ENCODE measurements around the gene KRTAP4-8.
"Not testable (repeated sequence)": the region's sequence is repeated elsewhere in the genome, so short reads cannot be mapped to it uniquely, and the experiment has no call there.

The KRTAP4-8 gene

DNA sequence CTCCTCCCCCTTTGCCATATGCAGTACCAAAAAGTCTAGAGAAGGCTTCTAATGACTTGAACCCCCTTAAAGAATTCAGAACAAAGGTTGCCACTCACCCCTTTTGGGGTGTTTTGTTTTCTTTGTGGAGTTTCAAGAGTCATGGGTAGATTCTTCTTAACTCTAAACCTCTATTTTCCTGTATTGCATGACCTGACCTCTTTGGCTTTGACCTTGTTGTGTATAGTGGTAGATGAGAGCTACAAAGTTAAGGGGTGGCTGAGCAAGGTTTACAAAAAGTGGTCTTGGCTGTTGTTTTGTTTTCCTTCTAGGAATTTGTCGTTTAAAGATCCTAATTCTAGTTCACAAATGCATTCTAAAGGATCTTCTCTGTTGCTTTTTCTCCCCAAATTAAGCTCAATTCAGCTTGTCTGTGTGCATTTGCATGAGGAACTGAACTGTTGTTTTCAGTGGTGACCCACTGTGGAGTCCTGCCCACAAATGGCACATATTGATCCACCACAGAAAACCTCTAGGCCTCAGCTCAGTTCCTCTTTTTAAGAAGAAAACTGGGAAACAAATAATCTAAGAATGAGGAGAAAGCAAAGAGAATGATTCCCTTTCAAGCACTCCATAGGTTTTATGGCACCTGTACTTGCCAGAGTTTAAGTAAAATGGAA, 10.9 kb upstream of the KRTAP4-8 start:
- not testable (repeated sequence) for DNase-seq

DNA sequence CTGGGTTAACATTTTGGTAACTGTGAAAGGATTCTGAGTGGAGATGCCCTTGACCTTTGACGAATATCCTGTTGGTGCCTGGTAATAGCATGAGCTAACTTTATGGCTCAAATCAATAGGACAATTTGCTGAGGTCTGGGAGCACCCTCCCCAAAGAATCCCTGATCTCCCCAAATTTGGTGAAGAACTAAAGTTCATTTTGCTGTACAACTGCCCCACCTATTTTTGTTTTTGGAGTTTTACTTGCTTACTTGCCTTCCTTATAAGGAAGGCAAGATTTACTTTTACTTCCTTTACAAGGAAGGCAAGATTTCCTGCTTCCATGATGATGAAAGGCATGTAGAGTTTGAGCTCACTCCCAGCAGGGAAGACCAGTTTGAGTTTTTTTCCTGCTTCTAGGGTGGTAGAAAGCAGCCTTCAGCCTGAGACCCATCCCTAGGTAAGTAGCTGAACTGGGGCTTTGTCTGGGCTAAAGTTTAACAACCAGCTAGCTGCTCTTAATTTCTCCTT, 10.1 kb upstream of the KRTAP4-8 start:
- DNase-seq, result no peak

GRCh38 chr17:41105347-41105746, 7.4 kb upstream of the KRTAP4-8 start, which contains the start of gene KRTAP4-9:
KRTAP4-9 (plus strand) TSS chr17:41105389; CDS start chr17:41105389, 0 bp downstream.
- not testable (repeated sequence) for DNase-seq

DNA sequence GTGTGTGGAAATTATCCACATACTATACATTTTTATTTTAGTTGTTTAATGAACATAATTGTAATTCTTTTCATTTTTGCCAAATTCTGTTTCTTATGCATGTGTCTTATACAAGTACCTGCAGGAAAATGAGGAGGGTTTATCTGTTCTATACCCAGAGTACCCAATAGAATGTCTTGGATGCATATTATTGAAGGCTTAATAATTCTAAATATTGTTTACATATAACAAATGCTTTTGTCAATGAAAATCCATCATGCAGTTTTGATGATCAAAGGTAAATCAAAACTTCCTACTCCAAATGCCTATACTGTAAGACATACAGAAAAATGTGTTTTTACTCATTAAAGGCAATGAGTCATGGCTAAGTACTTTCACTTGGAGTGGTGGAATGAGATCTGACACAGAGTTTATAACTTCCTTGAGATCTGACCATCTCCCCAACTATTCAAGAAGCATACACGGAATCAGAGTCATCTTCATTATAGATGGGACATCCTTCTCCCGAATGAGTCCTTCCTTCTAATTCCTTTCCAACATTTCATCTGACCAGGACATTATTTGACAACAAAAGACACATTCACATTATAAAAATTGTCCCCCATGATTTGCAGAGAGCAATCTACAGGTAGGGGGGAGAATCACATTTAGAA, 6.6 kb upstream of the KRTAP4-8 start:
- not testable (repeated sequence) for DNase-seq

DNA sequence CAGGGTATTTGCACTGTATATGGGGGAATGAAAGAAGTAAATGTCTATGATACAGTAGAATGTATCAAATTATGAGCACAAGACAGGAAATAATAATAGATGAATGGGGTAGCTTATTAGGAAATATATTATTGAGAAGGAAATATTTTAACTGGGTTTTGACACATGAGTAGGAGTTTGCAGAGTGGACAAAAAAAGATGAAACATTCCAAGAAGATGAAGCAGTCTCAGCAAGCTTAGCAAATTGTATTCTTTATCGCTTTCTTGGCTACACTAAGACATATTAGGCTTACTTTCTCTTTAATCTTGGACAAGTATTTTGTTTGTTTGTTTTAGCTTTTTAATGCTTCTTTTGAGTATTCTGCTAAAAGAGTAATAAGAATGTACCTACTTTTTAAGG, 6.0 kb upstream of the KRTAP4-8 start:
- no peak for DNase-seq

DNA sequence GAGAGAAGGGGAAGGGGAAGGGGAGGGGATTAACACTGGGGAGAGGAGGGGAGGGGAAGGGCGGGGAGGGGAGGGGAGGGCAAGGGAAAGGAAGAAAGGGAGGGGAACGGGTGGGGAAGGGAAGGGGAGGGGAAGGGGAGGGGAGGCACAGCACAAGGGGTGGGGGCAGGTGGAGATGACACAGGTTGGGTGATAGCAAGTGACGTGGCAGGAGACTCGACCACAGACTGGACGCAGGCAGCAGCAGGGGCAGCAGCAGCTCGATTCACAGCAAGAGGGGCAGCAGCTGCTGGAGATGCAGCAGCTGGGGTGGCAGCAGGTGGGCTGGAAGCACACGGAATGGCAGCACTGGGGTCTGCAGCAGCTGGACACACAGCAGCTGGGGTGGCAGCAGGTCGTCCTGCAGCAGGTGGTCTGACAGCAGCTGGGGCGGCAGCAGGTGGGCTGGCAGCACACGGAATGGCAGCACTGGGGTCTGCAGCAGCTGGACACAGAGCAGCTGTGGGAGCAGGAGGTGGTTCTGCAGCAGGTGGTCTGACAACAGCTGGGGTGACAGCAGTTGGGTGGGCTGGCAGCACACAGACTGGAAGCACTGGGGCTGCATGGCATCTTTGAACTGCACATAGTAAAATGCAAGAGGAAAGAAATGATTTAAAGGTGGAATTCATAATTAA, 3.8 kb upstream of the KRTAP4-8 start, which contains the start of gene KRTAP4-16:
KRTAP4-16 (minus strand) TSS at position 624 of the 674 bp plus-strand sequence; CDS start at position 624, 0 bp downstream.
- DNase-seq, result no peak

DNA sequence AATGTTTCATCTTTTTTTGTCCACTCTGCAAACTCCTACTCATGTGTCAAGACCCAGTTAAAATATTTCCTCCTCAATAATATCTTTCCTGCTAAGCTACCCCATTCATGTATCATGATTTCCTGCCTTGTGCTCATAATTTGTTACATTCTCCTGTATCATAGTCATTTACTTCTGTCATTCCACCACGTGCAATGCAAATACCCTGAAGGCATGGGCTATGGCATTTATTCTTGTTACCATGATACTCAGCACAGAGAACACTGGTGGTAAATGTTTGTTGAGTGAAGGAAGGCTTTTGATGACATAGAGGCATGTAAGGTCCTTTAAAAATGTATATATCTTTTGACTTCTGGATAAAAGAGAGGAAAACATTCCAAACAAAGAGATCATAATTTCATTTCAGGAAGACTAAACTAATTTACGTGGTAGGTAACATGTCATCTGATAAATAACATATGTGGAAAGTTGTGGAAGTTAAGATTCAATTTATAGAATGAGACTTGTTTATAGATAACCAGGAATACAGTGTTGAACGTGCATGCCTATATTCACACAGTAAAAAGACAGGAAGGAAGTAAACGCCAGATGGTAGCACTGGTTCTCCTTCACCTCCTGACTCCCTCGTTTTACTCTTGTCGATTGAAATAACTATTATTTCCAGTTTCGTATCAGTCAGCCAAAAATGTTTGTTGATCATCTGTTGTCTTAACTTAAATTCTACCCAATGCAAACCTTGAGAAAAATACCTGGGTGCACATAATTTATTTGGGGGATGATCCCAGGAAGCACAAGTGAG, 1.9 kb upstream of the KRTAP4-8 start:
- DNase-seq, result not testable (repeated sequence)

DNA sequence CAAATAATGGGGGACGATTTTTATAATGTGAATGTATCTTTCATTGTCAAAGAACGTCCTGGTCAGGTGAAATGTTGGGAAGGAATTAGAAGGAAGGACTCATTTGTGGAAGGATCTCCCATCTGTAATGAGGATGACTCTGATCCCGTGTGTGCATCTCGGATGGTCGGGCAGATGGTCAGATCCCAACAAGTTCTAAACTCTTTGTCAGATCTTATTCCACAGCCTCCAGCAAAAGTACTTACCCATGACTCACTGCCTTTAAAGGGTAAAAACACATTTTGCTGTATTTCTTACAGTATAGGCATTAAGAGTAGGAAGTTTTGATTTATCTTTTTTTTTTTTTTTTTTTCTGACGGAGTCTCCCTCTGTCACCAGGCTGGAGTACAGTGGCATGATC, 539 bp upstream of the KRTAP4-8 start:
- DNase-seq, result no peak

GRCh38 chr17:41096055-41096454, 1.9 kb downstream of the KRTAP4-8 start:
- DNase-seq, result no peak

DNA sequence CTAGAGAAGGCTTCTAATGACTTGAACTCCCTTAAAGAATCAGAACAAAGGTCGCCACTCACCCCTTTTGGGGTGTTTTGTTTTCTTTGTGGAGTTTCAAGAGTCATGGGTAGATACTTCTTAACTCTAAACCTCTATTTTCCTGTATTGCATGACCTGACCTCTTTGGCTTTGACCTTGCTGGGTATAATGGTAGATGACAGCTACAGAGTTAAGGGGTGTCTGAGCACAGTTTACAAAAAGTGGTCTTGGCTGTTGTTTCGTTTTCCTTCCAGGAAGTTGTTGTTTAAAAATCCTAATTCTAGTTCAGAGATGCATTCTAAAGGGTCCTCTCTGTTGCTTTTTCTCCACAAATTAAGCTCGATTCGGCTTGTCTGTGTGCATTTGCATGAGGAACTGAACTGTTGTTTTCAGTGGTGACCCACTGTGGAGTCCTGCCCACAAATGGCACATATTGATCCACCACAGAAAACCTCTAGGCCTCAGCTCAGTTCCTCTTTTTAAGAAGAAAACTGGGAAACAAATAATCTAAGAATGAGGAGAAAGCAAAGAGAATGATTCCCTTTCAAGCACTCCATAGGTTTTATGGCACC, 9.1 kb downstream of the KRTAP4-8 start:
- not testable (repeated sequence) for DNase-seq

GRCh38 chr17:41084100-41084856, 13.7 kb downstream of the KRTAP4-8 start, which contains the start of gene KRTAP4-7:
KRTAP4-7 (plus strand) TSS chr17:41084150; CDS start chr17:41084207, 57 bp downstream.
- not testable (repeated sequence) for DNase-seq

DNA sequence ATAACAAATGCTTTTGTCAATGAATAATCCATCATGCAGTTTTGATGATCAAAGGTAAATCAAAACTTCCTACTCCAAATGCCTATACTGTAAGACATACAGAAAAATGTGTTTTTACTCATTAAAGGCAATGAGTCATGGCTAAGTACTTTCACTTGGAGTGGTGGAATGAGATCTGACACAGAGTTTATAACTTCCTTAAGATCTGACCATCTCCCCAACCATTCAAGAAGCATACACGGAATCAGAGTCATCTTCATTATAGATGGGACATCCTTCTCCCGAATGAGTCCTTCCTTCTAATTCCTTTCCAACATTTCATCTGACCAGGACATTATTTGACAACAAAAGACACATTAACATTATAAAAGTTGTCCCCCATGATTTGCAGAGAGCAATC, 14.5 kb downstream of the KRTAP4-8 start:
- not testable (repeated sequence) for DNase-seq

- no peak for DNase-seq
Measured at GRCh38 chr17:41082626-41083025, 15.3 kb downstream of the KRTAP4-8 start.

DNA sequence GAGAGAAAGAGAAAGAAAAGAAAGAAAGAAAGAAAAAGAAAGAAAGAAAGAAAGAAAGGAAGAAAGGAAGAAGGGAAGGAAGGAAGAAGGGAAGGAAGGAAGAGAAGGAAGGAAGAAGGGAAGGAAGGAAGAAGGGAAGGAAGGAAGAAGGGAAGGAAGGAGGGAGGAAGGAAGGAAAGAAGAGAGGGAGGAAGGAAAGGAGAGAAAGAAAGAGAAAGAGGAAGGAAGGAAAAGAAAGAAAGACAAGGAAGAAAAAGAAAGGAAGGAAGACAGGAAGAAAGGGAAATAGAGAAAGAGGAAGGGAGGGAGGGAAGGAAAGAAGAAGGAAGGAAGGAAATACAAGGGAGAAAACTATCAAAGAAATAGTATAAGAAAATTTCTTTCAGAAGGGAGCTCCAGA, 21.2 kb downstream of the KRTAP4-8 start:
- DNase-seq, result no peak

GRCh38 chr17:41073676-41074075, 24.3 kb downstream of the KRTAP4-8 start:
- DNase-seq, result no peak

DNA sequence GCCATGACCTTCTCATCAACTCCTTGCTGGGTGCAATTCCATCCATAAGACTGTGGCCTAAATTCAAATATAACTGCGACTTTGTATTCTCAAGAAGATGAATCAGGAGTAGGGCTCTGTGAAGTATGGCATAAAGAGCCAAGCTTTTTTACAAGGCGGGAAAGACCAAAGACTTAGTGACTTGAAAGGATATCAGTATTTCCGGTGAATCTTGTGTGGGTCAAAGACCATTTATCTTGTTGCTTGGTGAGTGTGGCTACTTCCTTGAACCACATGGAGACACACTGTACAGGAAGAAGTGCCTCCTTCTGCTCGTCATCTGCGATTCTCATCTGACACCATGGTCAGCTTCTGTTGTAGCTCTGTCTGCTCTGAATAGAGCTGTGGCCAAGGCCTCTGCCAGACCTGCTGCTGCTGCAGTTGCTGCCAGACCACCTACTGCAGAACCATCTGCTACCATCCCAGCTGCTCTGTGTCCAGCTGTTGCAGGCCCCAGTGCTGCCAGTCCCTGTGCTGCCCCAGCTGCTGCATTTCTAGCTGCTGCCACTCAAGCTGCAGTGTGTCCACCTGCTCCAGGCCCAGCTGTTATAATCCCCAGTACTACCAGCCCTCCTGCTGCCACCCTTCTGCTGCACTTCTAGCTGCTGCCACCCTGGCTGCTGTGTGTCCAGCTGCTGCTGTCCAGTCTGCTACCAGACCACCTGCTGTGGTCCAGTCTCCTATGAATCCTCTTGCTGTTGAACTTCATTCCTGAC, 26.2 kb downstream of the KRTAP4-8 start:
- no peak for DNase-seq

DNA sequence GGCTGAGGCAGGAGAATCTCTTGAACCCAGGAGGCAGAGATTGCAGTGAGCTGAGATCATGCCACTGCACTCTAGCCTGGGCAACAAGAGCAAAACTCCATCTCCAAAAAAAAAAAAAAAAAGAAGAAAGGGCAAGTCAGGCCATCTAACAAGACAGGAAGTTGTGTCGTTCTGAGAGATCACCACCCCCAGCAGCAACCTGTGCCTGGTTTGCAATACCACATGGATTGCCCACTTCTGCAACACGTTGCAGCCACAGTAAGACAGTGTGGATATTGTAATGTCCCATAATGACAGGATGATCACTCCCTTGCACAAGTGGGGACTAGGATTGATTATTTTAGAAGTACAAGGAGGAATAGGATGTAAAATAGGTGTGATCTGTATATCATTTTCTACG, 28.9 kb downstream of the KRTAP4-8 start:
- DNase-seq, result no peak

DNA sequence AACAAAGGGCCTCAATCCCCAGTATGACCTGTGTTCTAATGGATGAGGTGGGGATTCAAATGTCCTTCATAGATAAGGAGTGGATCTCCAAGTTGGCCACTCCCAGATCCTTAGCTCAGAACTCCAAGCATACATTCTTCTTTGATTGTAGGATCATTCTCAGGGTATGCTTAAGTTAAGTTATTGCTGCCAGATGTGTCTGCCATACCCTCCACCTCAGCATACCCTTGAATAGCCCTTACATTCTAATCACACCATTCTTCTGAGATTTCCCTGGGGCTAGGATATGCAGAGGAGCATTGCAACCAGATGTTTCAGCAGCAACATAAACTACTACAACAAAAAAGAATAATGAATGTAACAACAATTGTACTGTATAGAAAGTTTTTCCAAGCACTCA, 30.7 kb downstream of the KRTAP4-8 start:
- no peak for DNase-seq
